GM23338 (cell line): ENCODE results near the gene REM2. TPM values are rescaled to one million over a fixed set of nuclear protein-coding genes. Genes with fewer than 3 reads are reported as not detected.

Source experiments
- ATAC-seq: fragments of 200-7000 bp; cut with Tn5 transposase; 3 replicates; pipeline ENCODE4 v1.9.1; 2020
- DNase-seq: peaks from one replicate; pipeline ENCODE4 v3.0.0-alpha.2; 2015; ENCODE audit warnings: low spot score
- H2AFZ ChIP-seq: fragments of 200-600 bp; sonication (generic); 2 replicates; pipeline ENCODE4 v1.8.0; 2016; ENCODE audit warnings: antibody characterized with exemption, mild to moderate bottlenecking, moderate library complexity
- H3F3A ChIP-seq: fragments of 200-600 bp; sonication (generic); replicated peaks from 2 replicates; pipeline ENCODE4 v1.8.0; 2017; ENCODE audit warnings: antibody characterized with exemption, mixed run types, low read depth
- H3K27ac ChIP-seq: fragments of 200-600 bp; sonication (generic); 2 replicates; pipeline ENCODE4 v1.6.1; 2016; ENCODE audit warnings: low read depth
- H3K27me3 ChIP-seq: fragments of 200-600 bp; sonication (generic); 2 replicates; pipeline ENCODE4 v1.8.0; 2016; ENCODE audit warnings: mild to moderate bottlenecking, mixed run types, moderate library complexity; ENCODE audit not compliant: insufficient read depth
- H3K36me3 ChIP-seq: fragments of 200-600 bp; sonication (generic); 2 replicates; pipeline ENCODE4 v1.8.0; 2016; ENCODE audit warnings: mild to moderate bottlenecking; ENCODE audit not compliant: insufficient read depth
- H3K4me1 ChIP-seq: fragments of 200-600 bp; sonication (generic); 2 replicates; pipeline ENCODE4 v1.8.0; 2016; ENCODE audit warnings: mild to moderate bottlenecking, moderate library complexity; ENCODE audit not compliant: insufficient read depth
- H3K4me2 ChIP-seq: fragments of 200-600 bp; sonication (generic); 2 replicates; pipeline ENCODE4 v1.7.1; 2017; ENCODE audit warnings: mixed run types
- H3K4me3 ChIP-seq: fragments of 200-600 bp; sonication (generic); 2 replicates; pipeline ENCODE4 v1.6.1; 2016; ENCODE audit warnings: mixed run types
- H3K79me2 ChIP-seq: fragments of 200-600 bp; sonication (generic); replicated peaks from 2 replicates; pipeline ENCODE4 v1.8.0; 2017; ENCODE audit warnings: mild to moderate bottlenecking; ENCODE audit not compliant: insufficient read depth
- H3K9me2 ChIP-seq: fragments of 200-600 bp; sonication (generic); 2 replicates; pipeline ENCODE4 v1.8.0; 2017; ENCODE audit not compliant: insufficient read depth
- H4K20me1 ChIP-seq: fragments of 200-600 bp; sonication (generic); replicated peaks from 2 replicates; pipeline ENCODE4 v1.8.0; 2017; ENCODE audit warnings: mild to moderate bottlenecking; ENCODE audit not compliant: insufficient read depth
- H3K27ac Mint-ChIP-seq: 2 replicates; pipeline ENCODE4 v1.8.0; 2020; ENCODE audit warnings: inconsistent platforms, mild to moderate bottlenecking, moderate library complexity, mixed read lengths
- H3K27me3 Mint-ChIP-seq: 3 replicates; pipeline ENCODE4 v1.8.0; 2022; ENCODE audit warnings: low read depth, mild to moderate bottlenecking, moderate library complexity, mixed read lengths, inconsistent platforms; ENCODE audit not compliant: insufficient read depth, poor library complexity
- H3K36me3 Mint-ChIP-seq: 3 replicates; pipeline ENCODE4 v1.8.0; 2021; ENCODE audit warnings: low read depth, mild to moderate bottlenecking, inconsistent platforms, moderate library complexity, mixed read lengths
- H3K4me1 Mint-ChIP-seq: 3 replicates; pipeline ENCODE4 v1.8.0; 2020; ENCODE audit warnings: mild to moderate bottlenecking, inconsistent platforms, mixed read lengths
- H3K4me3 Mint-ChIP-seq: 3 replicates; pipeline ENCODE4 v1.8.0; 2021; ENCODE audit warnings: moderate library complexity, mild to moderate bottlenecking, inconsistent platforms, mixed read lengths
- H3K9me3 Mint-ChIP-seq: 3 replicates; pipeline ENCODE4 v1.8.0; 2020; ENCODE audit warnings: moderate library complexity, mild to moderate bottlenecking, inconsistent platforms, mixed read lengths
- EZH2 ChIP-seq: fragments of 200-600 bp; sonication (generic); IDR thresholded peaks from one replicate; pipeline ENCODE4 v1.8.0; 2017; ENCODE audit warnings: antibody characterized with exemption, mild to moderate bottlenecking, low read depth; ENCODE audit not compliant: unreplicated experiment
- EZH2phosphoT487 ChIP-seq: fragments of 200-600 bp; sonication (generic); IDR thresholded peaks from one replicate; pipeline ENCODE4 v1.8.1; 2018; ENCODE audit warnings: antibody characterized with exemption; ENCODE audit not compliant: unreplicated experiment
- JUNB ChIP-seq: IDR thresholded peaks from one replicate; pipeline ENCODE4 v1.6.1; 2016; ENCODE audit warnings: antibody characterized with exemption; ENCODE audit not compliant: unreplicated experiment
- NANOG ChIP-seq: IDR thresholded peaks from 2 replicates; pipeline ENCODE4 v1.6.1; 2016; ENCODE audit warnings: antibody characterized with exemption, borderline replicate concordance
- POLR2AphosphoS5 ChIP-seq: IDR thresholded peaks from 2 replicates; pipeline ENCODE4 v1.6.1; 2016; ENCODE audit warnings: antibody characterized with exemption, low read depth
- ZNF331 ChIP-seq: fragments of 250-450 bp; sonication (Bioruptor Pico); IDR thresholded peaks from 2 replicates; pipeline ENCODE4 v1.5.0; 2020; ENCODE audit warnings: low read depth, mild to moderate bottlenecking, moderate library complexity
- polyA plus RNA-seq: library from polyadenylated mRNA; unstranded; fragments of >200 nt; fragmentation: Nextera tagmentation; extraction: Ambion mirVana; gene quantifications from 2 replicates; pipeline ENCODE4 v1.2.1, GENCODE V29; 2016
- total RNA-seq: library from RNA; depleted of rRNA; stranded (reverse); fragments of >200 nt; shearing (Covaris generic); gene quantifications from 2 replicates; pipeline ENCODE4 v1.2.3, GENCODE V29; 2014
- TF ChIP-seq, protein P1 (sequence below), 2 experiments: fragments of 200-600 bp in 1 of 2; sonication (generic) in 1 of 2; conservative IDR thresholded peaks; 2 replicates each; pipeline versions ENCODE4 v1.5.1 to v1.6.1; 2016 to 2017; ENCODE audit warnings: antibody characterized with exemption in 2 of 2, low read depth in 2 of 2, mild to moderate bottlenecking in 2 of 2, moderate library complexity in 1 of 2
- TF ChIP-seq, protein P2 (sequence below): IDR thresholded peaks from 2 replicates; pipeline ENCODE4 v1.6.1; 2016; ENCODE audit warnings: antibody characterized with exemption
- TF ChIP-seq, protein P3 (sequence below): fragments of 250-450 bp; sonication (Bioruptor Pico); IDR thresholded peaks from 2 replicates; pipeline ENCODE4 v1.5.0; 2020; ENCODE audit warnings: mild to moderate bottlenecking, moderate library complexity
- TF ChIP-seq, protein P4 (sequence below): IDR thresholded peaks from one replicate; pipeline ENCODE4 v1.6.1; 2018; ENCODE audit warnings: antibody characterized with exemption; ENCODE audit not compliant: unreplicated experiment

REM2 gene
- total and polyA plus RNA-seq, 2 experiments from 2014 or later = 0.31 to 2.9 TPM

DNA sequence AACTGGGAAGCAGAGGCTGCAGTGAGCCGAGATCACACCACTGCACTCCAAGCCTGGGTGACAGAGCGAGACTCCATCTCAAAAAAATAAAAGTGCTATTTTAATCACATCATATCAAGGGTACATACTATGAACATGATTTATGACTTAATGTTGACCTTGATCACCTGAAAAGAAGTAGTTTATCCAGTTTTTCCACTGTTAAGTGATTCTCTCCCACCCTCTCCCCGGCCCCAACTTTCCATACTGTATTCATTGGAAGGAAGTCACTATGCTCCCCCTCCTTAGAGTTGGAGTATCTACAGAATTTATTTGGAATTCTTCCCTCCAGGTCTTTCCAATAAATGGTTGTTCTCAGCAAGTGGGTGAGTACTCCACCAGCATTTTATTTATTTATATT is 49.1 kb downstream of the REM2 start (continued):
- TF ChIP-seq, protein P1, sequence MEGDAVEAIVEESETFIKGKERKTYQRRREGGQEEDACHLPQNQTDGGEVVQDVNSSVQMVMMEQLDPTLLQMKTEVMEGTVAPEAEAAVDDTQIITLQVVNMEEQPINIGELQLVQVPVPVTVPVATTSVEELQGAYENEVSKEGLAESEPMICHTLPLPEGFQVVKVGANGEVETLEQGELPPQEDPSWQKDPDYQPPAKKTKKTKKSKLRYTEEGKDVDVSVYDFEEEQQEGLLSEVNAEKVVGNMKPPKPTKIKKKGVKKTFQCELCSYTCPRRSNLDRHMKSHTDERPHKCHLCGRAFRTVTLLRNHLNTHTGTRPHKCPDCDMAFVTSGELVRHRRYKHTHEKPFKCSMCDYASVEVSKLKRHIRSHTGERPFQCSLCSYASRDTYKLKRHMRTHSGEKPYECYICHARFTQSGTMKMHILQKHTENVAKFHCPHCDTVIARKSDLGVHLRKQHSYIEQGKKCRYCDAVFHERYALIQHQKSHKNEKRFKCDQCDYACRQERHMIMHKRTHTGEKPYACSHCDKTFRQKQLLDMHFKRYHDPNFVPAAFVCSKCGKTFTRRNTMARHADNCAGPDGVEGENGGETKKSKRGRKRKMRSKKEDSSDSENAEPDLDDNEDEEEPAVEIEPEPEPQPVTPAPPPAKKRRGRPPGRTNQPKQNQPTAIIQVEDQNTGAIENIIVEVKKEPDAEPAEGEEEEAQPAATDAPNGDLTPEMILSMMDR (conservative IDR thresholded peaks at IDR 0.05; ENCODE audit: low read depth in 2 of 2) = no peak
- TF ChIP-seq EZH2 (no peak), JUNB (no peak)

DNA sequence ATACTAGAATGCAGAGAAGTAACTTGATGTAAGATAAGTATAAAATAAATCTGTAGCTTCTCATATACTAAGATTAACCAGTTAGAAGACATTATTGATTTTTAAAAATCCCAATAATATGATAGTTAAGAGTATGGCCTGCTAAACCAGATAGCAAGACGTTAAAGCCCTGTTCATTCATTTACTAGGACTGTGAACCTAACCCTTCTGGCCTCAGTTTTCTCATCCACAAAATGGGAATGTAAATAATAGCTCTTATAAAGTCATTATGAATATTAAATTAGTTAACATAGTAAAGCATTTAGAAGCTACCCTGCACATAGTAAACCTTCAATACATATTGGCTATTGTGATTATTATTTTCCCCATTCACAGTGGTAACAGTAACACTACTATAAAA is 52.1 kb downstream of the REM2 start:
- H2AFZ ChIP-seq = no peak overlapping the region
- TF ChIP-seq EZH2phosphoT487 (no peak), POLR2AphosphoS5 (no peak), EZH2 (no peak), JUNB (no peak), ZNF331 (no peak), NANOG (no peak)
- TF ChIP-seq, protein P2, sequence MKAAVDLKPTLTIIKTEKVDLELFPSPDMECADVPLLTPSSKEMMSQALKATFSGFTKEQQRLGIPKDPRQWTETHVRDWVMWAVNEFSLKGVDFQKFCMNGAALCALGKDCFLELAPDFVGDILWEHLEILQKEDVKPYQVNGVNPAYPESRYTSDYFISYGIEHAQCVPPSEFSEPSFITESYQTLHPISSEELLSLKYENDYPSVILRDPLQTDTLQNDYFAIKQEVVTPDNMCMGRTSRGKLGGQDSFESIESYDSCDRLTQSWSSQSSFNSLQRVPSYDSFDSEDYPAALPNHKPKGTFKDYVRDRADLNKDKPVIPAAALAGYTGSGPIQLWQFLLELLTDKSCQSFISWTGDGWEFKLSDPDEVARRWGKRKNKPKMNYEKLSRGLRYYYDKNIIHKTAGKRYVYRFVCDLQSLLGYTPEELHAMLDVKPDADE = no peak
- TF ChIP-seq, protein P1 (conservative IDR thresholded peaks at IDR 0.05; ENCODE audit: low read depth in 2 of 2) = no peak
- TF ChIP-seq, protein P3, sequence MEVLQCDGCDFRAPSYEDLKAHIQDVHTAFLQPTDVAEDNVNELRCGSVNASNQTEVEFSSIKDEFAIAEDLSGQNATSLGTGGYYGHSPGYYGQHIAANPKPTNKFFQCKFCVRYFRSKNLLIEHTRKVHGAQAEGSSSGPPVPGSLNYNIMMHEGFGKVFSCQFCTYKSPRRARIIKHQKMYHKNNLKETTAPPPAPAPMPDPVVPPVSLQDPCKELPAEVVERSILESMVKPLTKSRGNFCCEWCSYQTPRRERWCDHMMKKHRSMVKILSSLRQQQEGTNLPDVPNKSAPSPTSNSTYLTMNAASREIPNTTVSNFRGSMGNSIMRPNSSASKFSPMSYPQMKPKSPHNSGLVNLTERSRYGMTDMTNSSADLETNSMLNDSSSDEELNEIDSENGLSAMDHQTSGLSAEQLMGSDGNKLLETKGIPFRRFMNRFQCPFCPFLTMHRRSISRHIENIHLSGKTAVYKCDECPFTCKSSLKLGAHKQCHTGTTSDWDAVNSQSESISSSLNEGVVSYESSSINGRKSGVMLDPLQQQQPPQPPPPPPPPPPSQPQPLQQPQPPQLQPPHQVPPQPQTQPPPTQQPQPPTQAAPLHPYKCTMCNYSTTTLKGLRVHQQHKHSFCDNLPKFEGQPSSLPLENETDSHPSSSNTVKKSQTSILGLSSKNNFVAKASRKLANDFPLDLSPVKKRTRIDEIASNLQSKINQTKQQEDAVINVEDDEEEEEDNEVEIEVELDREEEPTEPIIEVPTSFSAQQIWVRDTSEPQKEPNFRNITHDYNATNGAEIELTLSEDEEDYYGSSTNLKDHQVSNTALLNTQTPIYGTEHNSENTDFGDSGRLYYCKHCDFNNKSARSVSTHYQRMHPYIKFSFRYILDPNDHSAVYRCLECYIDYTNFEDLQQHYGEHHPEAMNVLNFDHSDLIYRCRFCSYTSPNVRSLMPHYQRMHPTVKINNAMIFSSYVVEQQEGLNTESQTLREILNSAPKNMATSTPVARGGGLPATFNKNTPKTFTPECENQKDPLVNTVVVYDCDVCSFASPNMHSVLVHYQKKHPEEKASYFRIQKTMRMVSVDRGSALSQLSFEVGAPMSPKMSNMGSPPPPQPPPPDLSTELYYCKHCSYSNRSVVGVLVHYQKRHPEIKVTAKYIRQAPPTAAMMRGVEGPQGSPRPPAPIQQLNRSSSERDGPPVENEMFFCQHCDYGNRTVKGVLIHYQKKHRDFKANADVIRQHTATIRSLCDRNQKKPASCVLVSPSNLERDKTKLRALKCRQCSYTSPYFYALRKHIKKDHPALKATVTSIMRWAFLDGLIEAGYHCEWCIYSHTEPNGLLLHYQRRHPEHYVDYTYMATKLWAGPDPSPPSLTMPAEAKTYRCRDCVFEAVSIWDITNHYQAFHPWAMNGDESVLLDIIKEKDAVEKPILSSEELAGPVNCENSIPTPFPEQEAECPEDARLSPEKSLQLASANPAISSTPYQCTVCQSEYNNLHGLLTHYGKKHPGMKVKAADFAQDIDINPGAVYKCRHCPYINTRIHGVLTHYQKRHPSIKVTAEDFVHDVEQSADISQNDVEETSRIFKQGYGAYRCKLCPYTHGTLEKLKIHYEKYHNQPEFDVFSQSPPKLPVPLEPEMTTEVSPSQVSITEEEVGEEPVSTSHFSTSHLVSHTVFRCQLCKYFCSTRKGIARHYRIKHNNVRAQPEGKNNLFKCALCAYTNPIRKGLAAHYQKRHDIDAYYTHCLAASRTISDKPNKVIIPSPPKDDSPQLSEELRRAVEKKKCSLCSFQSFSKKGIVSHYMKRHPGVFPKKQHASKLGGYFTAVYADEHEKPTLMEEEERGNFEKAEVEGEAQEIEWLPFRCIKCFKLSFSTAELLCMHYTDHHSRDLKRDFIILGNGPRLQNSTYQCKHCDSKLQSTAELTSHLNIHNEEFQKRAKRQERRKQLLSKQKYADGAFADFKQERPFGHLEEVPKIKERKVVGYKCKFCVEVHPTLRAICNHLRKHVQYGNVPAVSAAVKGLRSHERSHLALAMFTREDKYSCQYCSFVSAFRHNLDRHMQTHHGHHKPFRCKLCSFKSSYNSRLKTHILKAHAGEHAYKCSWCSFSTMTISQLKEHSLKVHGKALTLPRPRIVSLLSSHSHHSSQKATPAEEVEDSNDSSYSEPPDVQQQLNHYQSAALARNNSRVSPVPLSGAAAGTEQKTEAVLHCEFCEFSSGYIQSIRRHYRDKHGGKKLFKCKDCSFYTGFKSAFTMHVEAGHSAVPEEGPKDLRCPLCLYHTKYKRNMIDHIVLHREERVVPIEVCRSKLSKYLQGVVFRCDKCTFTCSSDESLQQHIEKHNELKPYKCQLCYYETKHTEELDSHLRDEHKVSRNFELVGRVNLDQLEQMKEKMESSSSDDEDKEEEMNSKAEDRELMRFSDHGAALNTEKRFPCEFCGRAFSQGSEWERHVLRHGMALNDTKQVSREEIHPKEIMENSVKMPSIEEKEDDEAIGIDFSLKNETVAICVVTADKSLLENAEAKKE = no peak
- TF ChIP-seq, protein P4, sequence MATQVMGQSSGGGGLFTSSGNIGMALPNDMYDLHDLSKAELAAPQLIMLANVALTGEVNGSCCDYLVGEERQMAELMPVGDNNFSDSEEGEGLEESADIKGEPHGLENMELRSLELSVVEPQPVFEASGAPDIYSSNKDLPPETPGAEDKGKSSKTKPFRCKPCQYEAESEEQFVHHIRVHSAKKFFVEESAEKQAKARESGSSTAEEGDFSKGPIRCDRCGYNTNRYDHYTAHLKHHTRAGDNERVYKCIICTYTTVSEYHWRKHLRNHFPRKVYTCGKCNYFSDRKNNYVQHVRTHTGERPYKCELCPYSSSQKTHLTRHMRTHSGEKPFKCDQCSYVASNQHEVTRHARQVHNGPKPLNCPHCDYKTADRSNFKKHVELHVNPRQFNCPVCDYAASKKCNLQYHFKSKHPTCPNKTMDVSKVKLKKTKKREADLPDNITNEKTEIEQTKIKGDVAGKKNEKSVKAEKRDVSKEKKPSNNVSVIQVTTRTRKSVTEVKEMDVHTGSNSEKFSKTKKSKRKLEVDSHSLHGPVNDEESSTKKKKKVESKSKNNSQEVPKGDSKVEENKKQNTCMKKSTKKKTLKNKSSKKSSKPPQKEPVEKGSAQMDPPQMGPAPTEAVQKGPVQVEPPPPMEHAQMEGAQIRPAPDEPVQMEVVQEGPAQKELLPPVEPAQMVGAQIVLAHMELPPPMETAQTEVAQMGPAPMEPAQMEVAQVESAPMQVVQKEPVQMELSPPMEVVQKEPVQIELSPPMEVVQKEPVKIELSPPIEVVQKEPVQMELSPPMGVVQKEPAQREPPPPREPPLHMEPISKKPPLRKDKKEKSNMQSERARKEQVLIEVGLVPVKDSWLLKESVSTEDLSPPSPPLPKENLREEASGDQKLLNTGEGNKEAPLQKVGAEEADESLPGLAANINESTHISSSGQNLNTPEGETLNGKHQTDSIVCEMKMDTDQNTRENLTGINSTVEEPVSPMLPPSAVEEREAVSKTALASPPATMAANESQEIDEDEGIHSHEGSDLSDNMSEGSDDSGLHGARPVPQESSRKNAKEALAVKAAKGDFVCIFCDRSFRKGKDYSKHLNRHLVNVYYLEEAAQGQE = no peak

More for the DNA sequence above, 52.1 kb downstream of the REM2 start:
- DNase-seq (no peak), ATAC-seq (no peak)
- peaks cover 2% of the 10 kb centered on the region; the same call in 1 of the 3 replicates for H3K4me1 Mint-ChIP-seq
- Histone ChIP-seq H3K9me2 (no peaks in the 10 kb centered on the region), H3K4me1 (no peaks in the 10 kb centered on the region), H3K36me3 (no peaks in the 10 kb centered on the region), H4K20me1 (no peaks in the 10 kb centered on the region), H3K4me2 (no peak overlapping the region), H3K27ac (no peak overlapping the region), H3F3A (peaks cover 5% of the 10 kb centered on the region), H3K27me3 (no peaks in the 10 kb centered on the region), H3K79me2 (no peaks in the 10 kb centered on the region), H3K4me3 (no peak overlapping the region)
- peaks cover 3% of the 10 kb centered on the region for H3K27me3 Mint-ChIP-seq
- no peaks in the 10 kb centered on the region for H3K9me3 Mint-ChIP-seq
- no peak overlapping the region for H3K27ac Mint-ChIP-seq
- H3K4me3 Mint-ChIP-seq = no peak overlapping the region
- H3K36me3 Mint-ChIP-seq = no peaks in the 10 kb centered on the region
